SK-MEL-5 (cell line): ENCODE data around the gene ITFG2. TPM values are rescaled to one million over a fixed set of nuclear protein-coding genes. Genes with fewer than 3 reads are reported as not detected.
A peak's percentile ranks its signal among the peaks of the same experiment; 100 is the strongest.
"Not testable (repeated sequence)": the region's sequence is repeated elsewhere in the genome, so short reads cannot be mapped to it uniquely, and the experiment has no call there.

Source experiments
- DNase-seq: peaks from one replicate; pipeline ENCODE4 v3.0.0-alpha.2; 2016; ENCODE audit warnings: low read depth, low spot score
- in situ Hi-C: cut with HindIII; loops from 2 replicates; pipeline ENCODE4 v1.10.0; 2016; ENCODE audit warnings: low sequenced_read_pairs, high pct_unique_total_duplicates, low pct_unique_long_range_greater_than_20kb
- total RNA-seq: library from RNA; depleted of rRNA; stranded (reverse); fragments of >200 nt; shearing (Covaris generic); gene quantifications from 2 replicates; pipeline ENCODE4 v1.2.3, GENCODE V29; 2014; rRNA removed

ITFG2 gene
- total RNA-seq, 1 experiment from 2014 or later, result 20.7 TPM

GRCh38 chr12:2851931-2852330, 39.5 kb downstream of the ITFG2 start:
- in situ Hi-C loops, result no loop called here

GRCh38 chr12:2853626-2854025, 41.2 kb downstream of the ITFG2 start:
- DNase-seq, result peak; percentile 88
- in situ Hi-C loops, result no loop called here

More at GRCh38 chr12:2851931-2852330, 39.5 kb downstream of the ITFG2 start:
- DNase-seq, result peak; percentile 34

GRCh38 chr12:2854669-2855453, 42.4 kb downstream of the ITFG2 start:
- in situ Hi-C loops, result no loop called here
- no peak for DNase-seq

GRCh38 chr12:2855546-2855945, 43.1 kb downstream of the ITFG2 start:
- in situ Hi-C loops, result no loop called here
- DNase-seq, result no peak

- no peak for DNase-seq
- in situ Hi-C loops, result no loop called here
These were observed 43.6 kb downstream of the ITFG2 start for GRCh38 chr12:2856051-2856450.

GRCh38 chr12:2857021-2857431, 44.6 kb downstream of the ITFG2 start, which contains the start of gene TEX52:
Gene TEX52 (minus strand): TSS chr12:2857039. CDS start chr12:2857026, 13 bp downstream.
- in situ Hi-C loops, result no loop called here
- no peak for DNase-seq

- in situ Hi-C loops, result no loop called here
- DNase-seq, result no peak
These were observed 45.1 kb downstream of the ITFG2 start for GRCh38 chr12:2857576-2857975.

GRCh38 chr12:2858334-2858733, 45.9 kb downstream of the ITFG2 start:
- in situ Hi-C loops, result no loop called here

GRCh38 chr12:2858944-2859421, 46.5 kb downstream of the ITFG2 start:
- DNase-seq, result no peak
- in situ Hi-C loops, result no loop called here

More at GRCh38 chr12:2858334-2858733, 45.9 kb downstream of the ITFG2 start:
- no peak for DNase-seq

- DNase-seq, result no peak
- in situ Hi-C loops, result no loop called here
These were observed 47.7 kb downstream of the ITFG2 start for GRCh38 chr12:2860170-2860569.

- no peak for DNase-seq
- in situ Hi-C loops, result no loop called here
These were observed 50.4 kb downstream of the ITFG2 start for GRCh38 chr12:2862876-2863275.

GRCh38 chr12:2863402-2863801, 50.9 kb downstream of the ITFG2 start:
- DNase-seq, in situ Hi-C loops: not testable (repeated sequence)

- in situ Hi-C loops, result no loop called here
- DNase-seq, result no peak
These were observed 51.7 kb downstream of the ITFG2 start for GRCh38 chr12:2864198-2864597.

- DNase-seq, in situ Hi-C loops: not testable (repeated sequence)
These were observed 56.6 kb downstream of the ITFG2 start for GRCh38 chr12:2868986-2869632.

Other genes with a start within 250 kb of the ITFG2 start
- 70.1 and 76.9 TPM in 2 replicates for gene FKBP4, start 17.7 kb upstream of the ITFG2 start, total RNA-seq
- gene NRIP2, start 22.4 kb downstream of the ITFG2 start, total RNA-seq, result 0.05 TPM in 1 of 2 replicates, not detected in the other
- not detected in 2 replicates for gene TEX52, start 44.4 kb downstream of the ITFG2 start, total RNA-seq
- 21.8 and 28.8 TPM in 2 replicates for gene FOXM1, start 64.5 kb downstream of the ITFG2 start, total RNA-seq
- 34.8 and 40.9 TPM in 2 replicates for gene RHNO1, start 64.6 kb downstream of the ITFG2 start, total RNA-seq
- 25.3 and 27.1 TPM in 2 replicates for gene TULP3, start 78.2 kb downstream of the ITFG2 start, total RNA-seq
- gene TEAD4, start 146.7 kb downstream of the ITFG2 start, total RNA-seq, result 11.9 and 16.2 TPM in 2 replicates